Calu3 (cell line): ENCODE measurements around the gene FGFBP2. TPM values are rescaled to one million over a fixed set of nuclear protein-coding genes. Genes with fewer than 3 reads are reported as not detected.

Source experiments
- BruUV-seq: library from RNA; stranded (reverse); fragments of 400-500 nt; replicated peaks from 2 replicates; lab custom pipeline; 2021; lab: Mats Ljungman, UMichigan
- CTCF ChIA-PET: fragments of 300-600 bp; sonication (Branson Sonifier 250); formaldehyde crosslinking; loops from one replicate; lab custom pipeline; 2022; ENCODE audit warnings: antibody characterized with exemption; lab: Charles Lee
- DNase-seq: peaks from one replicate; pipeline ENCODE4 v3.0.0; 2022
- H3K27ac Mint-ChIP-seq: one replicate; pipeline ENCODE4 v1.8.0; 2022; ENCODE audit warnings: mixed read lengths; ENCODE audit not compliant: unreplicated experiment
- H3K27me3 Mint-ChIP-seq: one replicate; pipeline ENCODE4 v1.8.0; 2022; ENCODE audit warnings: mixed read lengths; ENCODE audit not compliant: unreplicated experiment
- H3K36me3 Mint-ChIP-seq: one replicate; pipeline ENCODE4 v1.8.0; 2022; ENCODE audit warnings: mild to moderate bottlenecking, moderate library complexity, mixed read lengths; ENCODE audit not compliant: insufficient read depth, unreplicated experiment
- H3K4me1 Mint-ChIP-seq: one replicate; pipeline ENCODE4 v1.8.0; 2022; ENCODE audit warnings: mild to moderate bottlenecking, low read depth, mixed read lengths; ENCODE audit not compliant: unreplicated experiment
- H3K4me3 Mint-ChIP-seq: one replicate; pipeline ENCODE4 v1.8.0; 2022; ENCODE audit warnings: mild to moderate bottlenecking, low read depth, moderate library complexity, mixed read lengths; ENCODE audit not compliant: unreplicated experiment
- H3K9me3 Mint-ChIP-seq: one replicate; pipeline ENCODE4 v1.8.0; 2022; ENCODE audit warnings: low read depth, mixed read lengths; ENCODE audit not compliant: unreplicated experiment
- CTCF ChIP-seq: fragments of 200-600 bp; IDR thresholded peaks from one replicate; pipeline ENCODE4 v1.8.0; 2022; ENCODE audit warnings: antibody characterized with exemption; ENCODE audit not compliant: unreplicated experiment
- intact Hi-C: fragments of 100-400 bp; cut with micrococcal nuclease; formaldehyde crosslinking; loops from one replicate; pipeline ENCODE4 v1.10.0; 2022; ENCODE audit not compliant: unreplicated experiment
- total RNA-seq: library from RNA; stranded (reverse); gene quantifications from 2 replicates; pipeline ENCODE4 v1.2.3, GENCODE V29; 2022

Gene FGFBP2
- total RNA-seq, 1 experiment from 2014 or later = not detected

- no peak for DNase-seq
- no TSS peak for BruUV-seq
Measured at GRCh38 chr4:15936495-15936894, 26.5 kb downstream of the FGFBP2 start.

GRCh38 chr4:15935504-15936402 lies 27.2 kb downstream of the FGFBP2 start:
- H3K27me3 Mint-ChIP-seq = no peaks in the 10 kb centered on the region
- TF ChIP-seq CTCF = no peak
- H3K9me3 Mint-ChIP-seq = no peaks in the 10 kb centered on the region
- H3K4me1 Mint-ChIP-seq = peaks cover 23% of the 10 kb centered on the region
- no peak overlapping the region for H3K4me3 Mint-ChIP-seq
- intact Hi-C loops = no loop called here
- DNase-seq = no peak
- BruUV-seq = no TSS peak
- no peak overlapping the region for H3K27ac Mint-ChIP-seq
- no peaks in the 10 kb centered on the region for H3K36me3 Mint-ChIP-seq
- CTCF ChIA-PET = no interaction called here

More at GRCh38 chr4:15936495-15936894, 26.5 kb downstream of the FGFBP2 start:
- CTCF ChIA-PET = no interaction called here
- H3K27me3 Mint-ChIP-seq = no peaks in the 10 kb centered on the region
- no peaks in the 10 kb centered on the region for H3K9me3 Mint-ChIP-seq
- intact Hi-C loops = no loop called here
- TF ChIP-seq CTCF = no peak
- H3K4me3 Mint-ChIP-seq = no peak overlapping the region
- H3K36me3 Mint-ChIP-seq = no peaks in the 10 kb centered on the region
- H3K4me1 Mint-ChIP-seq = peaks cover 23% of the 10 kb centered on the region
- no peak overlapping the region for H3K27ac Mint-ChIP-seq

GRCh38 chr4:15934259-15934658 lies 28.7 kb downstream of the FGFBP2 start:
- no peaks in the 10 kb centered on the region for H3K9me3 Mint-ChIP-seq
- no peak for TF ChIP-seq CTCF
- H3K36me3 Mint-ChIP-seq = no peaks in the 10 kb centered on the region
- peaks cover 23% of the 10 kb centered on the region for H3K4me1 Mint-ChIP-seq
- no peak for DNase-seq
- H3K4me3 Mint-ChIP-seq = no peak overlapping the region
- H3K27me3 Mint-ChIP-seq = no peaks in the 10 kb centered on the region
- intact Hi-C loops = no loop called here
- BruUV-seq = no TSS peak
- no peak overlapping the region for H3K27ac Mint-ChIP-seq
- CTCF ChIA-PET = no interaction called here

- Mint-ChIP-seq H3K4me1 (peaks cover 1% of the 10 kb centered on the region), H3K36me3 (no peaks in the 10 kb centered on the region), H3K27ac (no peak overlapping the region), H3K27me3 (no peaks in the 10 kb centered on the region), H3K4me3 (no peak overlapping the region), H3K9me3 (no peaks in the 10 kb centered on the region)
- intact Hi-C loops = no loop called here
- DNase-seq = no peak
- CTCF ChIA-PET = interaction anchor here (1.1 kb wide), 1 partner anchor 18 kb away, joined by 3 read pairs; no protein-coding TSS in a partner anchor
- TF ChIP-seq CTCF = no peak
- no TSS peak for BruUV-seq
Measured at GRCh38 chr4:15931451-15932210, 31.3 kb downstream of the FGFBP2 start.
